Activated T-helper 2 cell treated with anti-CD3 and anti-CD28 coated beads, Interferon-gamma antibody, Interleukin-2, Interleukin-4, amounts not matched to agents 10 μg/mL and 5 μg/mL and 100 μg/mL, durations not matched to agents 14 hours and 24 hours and 36 hours (primary cell): ENCODE results near the gene MNAT1. TPM values are rescaled to one million over a fixed set of nuclear protein-coding genes. Genes with fewer than 3 reads are reported as not detected.
"Not testable (repeated sequence)": the region's sequence is repeated elsewhere in the genome, so short reads cannot be mapped to it uniquely, and the experiment has no call there.

Source experiments
- DNase-seq: peaks from one replicate; pipeline ENCODE4 v3.0.0; 2021; ENCODE audit warnings: low spot score
- H3K27ac Mint-ChIP-seq: one replicate; pipeline ENCODE4 v1.8.0; 2021; ENCODE audit warnings: mixed read lengths
- H3K27me3 Mint-ChIP-seq: one replicate; pipeline ENCODE4 v1.8.0; 2021; ENCODE audit warnings: low read depth, mixed read lengths
- H3K36me3 Mint-ChIP-seq: one replicate; pipeline ENCODE4 v1.8.0; 2021; ENCODE audit warnings: low read depth, mixed read lengths
- H3K4me1 Mint-ChIP-seq: one replicate; pipeline ENCODE4 v1.8.0; 2021; ENCODE audit warnings: low read depth, mixed read lengths
- H3K4me3 Mint-ChIP-seq: one replicate; pipeline ENCODE4 v1.8.0; 2021; ENCODE audit warnings: low read depth, mild to moderate bottlenecking, moderate library complexity, mixed read lengths
- H3K9me3 Mint-ChIP-seq: one replicate; pipeline ENCODE4 v1.8.0; 2021; ENCODE audit warnings: mixed read lengths
- intact Hi-C: fragments of 100-400 bp; cut with micrococcal nuclease; formaldehyde crosslinking; loops from one replicate; pipeline ENCODE4 v1.15.1; 2023
- total RNA-seq: library from RNA; stranded (reverse); gene quantifications from 2 replicates; pipeline ENCODE4 v1.2.3, GENCODE V29; 2022

The MNAT1 gene
- total RNA-seq, 1 donor from 2014 or later, result 57.5 TPM

- H3K36me3 Mint-ChIP-seq, result peaks cover 2% of the 10 kb centered on the region
- H3K27me3 Mint-ChIP-seq, result peaks cover 8% of the 10 kb centered on the region
- intact Hi-C loops, result loop anchor here (10.0 kb wide), 1 partner anchor 533 kb away; no protein-coding TSS in a partner anchor
- DNase-seq, result no peak
- peaks cover 9% of the 10 kb centered on the region for H3K4me1 Mint-ChIP-seq
- no peaks in the 10 kb centered on the region for H3K9me3 Mint-ChIP-seq
- H3K4me3 Mint-ChIP-seq, result no peak overlapping the region
- H3K27ac Mint-ChIP-seq, result no peak overlapping the region
Observed at GRCh38 chr14:60867503-60868172, 133.1 kb downstream of the MNAT1 start.

GRCh38 chr14:60878121-60878520, 143.6 kb downstream of the MNAT1 start:
- no peak for DNase-seq
- Mint-ChIP-seq H3K27ac (peak overlapping the region; percentile 28), H3K9me3 (peaks cover 12% of the 10 kb centered on the region), H3K4me1 (peaks cover 9% of the 10 kb centered on the region), H3K4me3 (no peak overlapping the region), H3K27me3 (no peaks in the 10 kb centered on the region), H3K36me3 (peaks cover 36% of the 10 kb centered on the region)
- intact Hi-C loops, result no loop called here

GRCh38 chr14:60878536-60878935, 144.0 kb downstream of the MNAT1 start:
- H3K27ac Mint-ChIP-seq, result peak overlapping the region; percentile 28
- peaks cover 16% of the 10 kb centered on the region for H3K9me3 Mint-ChIP-seq
- no peak for DNase-seq

GRCh38 chr14:60882219-60882618, 147.7 kb downstream of the MNAT1 start:
- Mint-ChIP-seq H3K27me3 (no peaks in the 10 kb centered on the region), H3K36me3 (peaks cover 69% of the 10 kb centered on the region), H3K27ac (no peak overlapping the region), H3K4me3 (no peak overlapping the region), H3K4me1 (peaks cover 11% of the 10 kb centered on the region), H3K9me3 (peaks cover 51% of the 10 kb centered on the region)
- no peak for DNase-seq
- intact Hi-C loops, result no loop called here

More at GRCh38 chr14:60878536-60878935, 144.0 kb downstream of the MNAT1 start:
- H3K27me3 Mint-ChIP-seq, result no peaks in the 10 kb centered on the region
- no peak overlapping the region for H3K4me3 Mint-ChIP-seq
- H3K36me3 Mint-ChIP-seq, result peaks cover 39% of the 10 kb centered on the region
- intact Hi-C loops, result no loop called here
- H3K4me1 Mint-ChIP-seq, result peaks cover 9% of the 10 kb centered on the region

GRCh38 chr14:60884134-60884533, 149.6 kb downstream of the MNAT1 start:
- intact Hi-C loops, result no loop called here
- Mint-ChIP-seq H3K27me3 (no peaks in the 10 kb centered on the region), H3K9me3 (peaks cover 54% of the 10 kb centered on the region), H3K36me3 (peaks cover 70% of the 10 kb centered on the region), H3K4me3 (no peak overlapping the region), H3K4me1 (peaks cover 3% of the 10 kb centered on the region), H3K27ac (no peak overlapping the region)
- no peak for DNase-seq

- peaks cover 12% of the 10 kb centered on the region for H3K4me1 Mint-ChIP-seq
- H3K36me3 Mint-ChIP-seq, result peaks cover 18% of the 10 kb centered on the region
- H3K4me3 Mint-ChIP-seq, DNase-seq, intact Hi-C loops, H3K27me3 Mint-ChIP-seq, H3K27ac Mint-ChIP-seq: not testable (repeated sequence)
- H3K9me3 Mint-ChIP-seq, result peaks cover 17% of the 10 kb centered on the region
Observed at GRCh38 chr14:60890636-60891035, 156.1 kb downstream of the MNAT1 start.

GRCh38 chr14:60893911-60894310, 159.3 kb downstream of the MNAT1 start:
- no peaks in the 10 kb centered on the region for H3K9me3 Mint-ChIP-seq
- intact Hi-C loops, result no loop called here

GRCh38 chr14:60904381-60904780, 169.8 kb downstream of the MNAT1 start:
- intact Hi-C loops, result no loop called here
- Mint-ChIP-seq H3K4me3 (no peak overlapping the region), H3K36me3 (no peaks in the 10 kb centered on the region), H3K4me1 (no peaks in the 10 kb centered on the region), H3K27ac (no peak overlapping the region), H3K9me3 (no peaks in the 10 kb centered on the region), H3K27me3 (no peaks in the 10 kb centered on the region)
- DNase-seq, result no peak

More at GRCh38 chr14:60893911-60894310, 159.3 kb downstream of the MNAT1 start:
- H3K4me1 Mint-ChIP-seq, result peaks cover 14% of the 10 kb centered on the region
- H3K27me3 Mint-ChIP-seq, result no peaks in the 10 kb centered on the region
- H3K27ac Mint-ChIP-seq, result no peak overlapping the region
- peaks cover 3% of the 10 kb centered on the region for H3K36me3 Mint-ChIP-seq
- H3K4me3 Mint-ChIP-seq, result no peak overlapping the region
- no peak for DNase-seq

- Mint-ChIP-seq H3K27ac (no peak overlapping the region), H3K36me3 (no peaks in the 10 kb centered on the region), H3K9me3 (no peaks in the 10 kb centered on the region), H3K27me3 (no peaks in the 10 kb centered on the region), H3K4me1 (no peaks in the 10 kb centered on the region), H3K4me3 (no peak overlapping the region)
- intact Hi-C loops, result no loop called here
- DNase-seq, result no peak
Observed at GRCh38 chr14:60905923-60906322, 171.4 kb downstream of the MNAT1 start.

- no peaks in the 10 kb centered on the region for H3K4me1 Mint-ChIP-seq
- H3K27me3 Mint-ChIP-seq, result no peaks in the 10 kb centered on the region
- H3K27ac Mint-ChIP-seq, result no peak overlapping the region
- intact Hi-C loops, result no loop called here
- no peaks in the 10 kb centered on the region for H3K9me3 Mint-ChIP-seq
- peaks cover 6% of the 10 kb centered on the region for H3K36me3 Mint-ChIP-seq
- no peak overlapping the region for H3K4me3 Mint-ChIP-seq
- no peak for DNase-seq
Observed at GRCh38 chr14:60915781-60916180, 181.2 kb downstream of the MNAT1 start.

GRCh38 chr14:60922050-60922449, 187.5 kb downstream of the MNAT1 start:
- no peak overlapping the region for H3K27ac Mint-ChIP-seq
- peaks cover 13% of the 10 kb centered on the region for H3K4me1 Mint-ChIP-seq
- H3K27me3 Mint-ChIP-seq, result no peaks in the 10 kb centered on the region
- no peaks in the 10 kb centered on the region for H3K9me3 Mint-ChIP-seq
- DNase-seq, result no peak
- H3K4me3 Mint-ChIP-seq, result no peak overlapping the region
- intact Hi-C loops, result no loop called here
- no peaks in the 10 kb centered on the region for H3K36me3 Mint-ChIP-seq

- Mint-ChIP-seq H3K36me3 (no peaks in the 10 kb centered on the region), H3K4me1 (peaks cover 15% of the 10 kb centered on the region), H3K27me3 (no peaks in the 10 kb centered on the region), H3K27ac (no peak overlapping the region), H3K4me3 (no peak overlapping the region), H3K9me3 (no peaks in the 10 kb centered on the region)
- no peak for DNase-seq
- intact Hi-C loops, result no loop called here
Observed at GRCh38 chr14:60925286-60925685, 190.7 kb downstream of the MNAT1 start.

GRCh38 chr14:60926002-60926401, 191.4 kb downstream of the MNAT1 start:
- no peak for DNase-seq
- H3K36me3 Mint-ChIP-seq, result no peaks in the 10 kb centered on the region
- H3K9me3 Mint-ChIP-seq, result no peaks in the 10 kb centered on the region
- no peak overlapping the region for H3K27ac Mint-ChIP-seq
- intact Hi-C loops, result no loop called here
- H3K4me3 Mint-ChIP-seq, result no peak overlapping the region
- H3K4me1 Mint-ChIP-seq, result peaks cover 15% of the 10 kb centered on the region
- H3K27me3 Mint-ChIP-seq, result no peaks in the 10 kb centered on the region
